A204.1 (cell line): Measurements from ENCODE around the gene TGM6.
"Not testable (repeated sequence)": the region's sequence is repeated elsewhere in the genome, so short reads cannot be mapped to it uniquely, and the experiment has no call there.

Source experiments
- FAIRE-seq: peaks from 2 replicates; lab custom pipeline; 2012; peaks lifted over from hg19 to GRCh38; lab: Jason Lieb, UNC

Gene TGM6

DNA sequence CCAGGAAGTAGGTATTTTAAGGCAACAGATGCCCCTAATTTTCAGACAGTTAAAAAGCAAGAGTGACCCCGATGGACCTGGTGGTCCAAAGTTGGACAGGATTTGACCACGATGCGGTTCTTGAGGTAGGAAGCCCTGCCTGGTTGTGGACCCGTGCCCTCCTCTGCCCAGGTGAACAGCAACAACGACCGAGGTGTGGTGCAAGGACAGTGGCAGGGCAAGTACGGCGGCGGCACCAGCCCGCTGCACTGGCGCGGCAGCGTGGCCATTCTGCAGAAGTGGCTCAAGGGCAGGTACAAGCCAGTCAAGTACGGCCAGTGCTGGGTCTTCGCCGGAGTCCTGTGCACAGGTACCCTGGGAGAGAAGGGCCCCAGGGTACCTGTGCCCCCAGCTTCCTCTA, 18.7 kb downstream of the TGM6 start:
- FAIRE-seq = no peak

DNA sequence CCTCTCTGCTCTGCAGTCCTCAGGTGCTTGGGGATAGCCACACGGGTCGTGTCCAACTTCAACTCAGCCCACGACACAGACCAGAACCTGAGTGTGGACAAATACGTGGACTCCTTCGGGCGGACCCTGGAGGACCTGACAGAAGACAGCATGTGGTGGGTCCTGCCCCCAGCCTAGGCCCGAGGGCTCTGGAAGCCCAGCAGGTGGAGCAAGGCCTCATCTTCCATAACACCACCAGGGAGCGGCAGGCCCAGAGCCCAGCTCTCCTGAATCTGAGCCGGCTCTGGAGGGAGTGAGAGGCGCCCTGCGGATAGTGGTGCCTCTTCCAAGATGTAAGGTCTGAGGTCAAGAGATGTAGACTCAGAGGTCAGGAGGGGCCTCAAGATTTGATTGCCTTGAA, 19.6 kb downstream of the TGM6 start:
- no peak for FAIRE-seq

DNA sequence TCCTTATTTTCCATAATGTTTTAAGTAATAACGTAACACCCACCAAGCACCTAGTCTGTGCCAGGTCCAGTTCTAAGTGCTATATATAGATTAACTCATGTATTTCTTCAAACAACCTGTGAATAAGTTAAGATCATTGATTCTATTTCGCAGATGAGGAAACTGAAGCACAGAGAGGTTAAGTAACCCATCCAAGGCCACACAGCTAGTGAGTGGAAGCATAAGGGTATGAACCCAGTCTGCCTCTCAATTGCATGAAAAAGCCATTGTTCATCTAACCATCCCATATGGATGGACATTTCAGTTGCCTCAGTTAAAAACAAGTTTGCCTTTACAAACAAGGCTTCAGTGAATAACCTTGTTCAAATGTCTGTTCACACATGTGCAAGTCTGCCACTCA, 20.8 kb downstream of the TGM6 start:
- no peak for FAIRE-seq

DNA sequence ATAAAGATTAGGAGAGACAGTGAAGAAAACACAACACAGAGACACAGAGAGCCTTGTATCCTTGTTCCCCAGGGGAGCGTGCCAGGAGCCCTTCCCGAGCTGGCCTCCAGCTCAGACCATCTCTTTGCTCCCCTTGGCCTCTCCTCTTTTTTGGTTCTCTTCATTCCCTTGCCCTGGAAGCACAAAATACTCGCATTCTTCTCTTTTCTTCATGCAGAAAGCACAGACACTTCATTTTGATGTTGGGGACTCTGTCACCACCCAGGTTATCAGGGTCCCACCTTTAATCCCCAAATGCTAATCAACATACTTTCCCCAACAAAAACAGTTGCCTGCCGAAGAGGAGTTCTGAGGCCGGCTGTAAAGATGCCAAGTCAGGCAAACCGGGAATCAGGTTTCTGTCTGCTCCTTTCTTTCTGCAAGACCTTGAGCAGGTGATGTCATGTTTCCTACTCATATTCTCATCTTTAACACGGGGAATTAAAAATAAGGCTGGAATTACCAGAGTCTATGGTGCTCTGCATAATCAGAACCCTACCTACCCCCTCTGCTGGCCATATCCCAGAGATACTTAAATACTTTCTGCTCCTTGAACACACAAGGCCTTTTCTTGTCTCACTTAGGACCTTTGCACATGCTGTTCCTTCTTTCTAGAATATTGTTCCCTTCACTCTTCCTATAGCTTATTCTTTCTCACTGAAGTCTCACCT, 21.7 kb downstream of the TGM6 start:
- no peak for FAIRE-seq

DNA sequence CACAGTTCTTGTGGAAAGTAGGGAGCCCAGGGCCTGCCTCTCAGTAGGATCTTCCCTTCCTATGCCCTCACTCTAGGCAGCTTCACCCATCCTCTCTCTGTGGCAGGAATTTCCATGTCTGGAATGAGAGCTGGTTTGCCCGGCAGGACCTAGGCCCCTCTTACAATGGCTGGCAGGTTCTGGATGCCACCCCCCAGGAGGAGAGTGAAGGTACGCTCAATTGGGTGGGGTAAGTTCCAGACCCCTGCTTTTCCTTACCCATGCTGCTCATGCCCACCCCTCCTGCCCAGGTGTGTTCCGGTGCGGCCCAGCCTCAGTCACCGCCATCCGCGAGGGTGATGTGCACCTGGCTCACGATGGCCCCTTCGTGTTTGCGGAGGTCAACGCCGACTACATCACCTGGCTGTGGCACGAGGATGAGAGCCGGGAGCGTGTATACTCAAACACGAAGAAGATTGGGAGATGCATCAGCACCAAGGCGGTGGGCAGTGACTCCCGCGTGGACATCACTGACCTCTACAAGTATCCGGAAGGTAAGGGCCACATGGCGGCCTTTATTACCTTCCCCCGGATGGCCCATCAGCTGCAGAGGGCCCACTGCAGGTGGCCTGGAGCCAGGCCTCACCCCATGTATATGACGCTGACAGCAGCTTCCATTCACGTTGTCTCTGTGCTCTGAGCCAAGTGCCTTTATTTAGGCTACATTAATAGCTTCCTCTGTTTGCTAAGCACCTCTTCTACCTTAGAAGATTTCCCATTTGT, 22.8 kb downstream of the TGM6 start:
- no peak for FAIRE-seq

DNA sequence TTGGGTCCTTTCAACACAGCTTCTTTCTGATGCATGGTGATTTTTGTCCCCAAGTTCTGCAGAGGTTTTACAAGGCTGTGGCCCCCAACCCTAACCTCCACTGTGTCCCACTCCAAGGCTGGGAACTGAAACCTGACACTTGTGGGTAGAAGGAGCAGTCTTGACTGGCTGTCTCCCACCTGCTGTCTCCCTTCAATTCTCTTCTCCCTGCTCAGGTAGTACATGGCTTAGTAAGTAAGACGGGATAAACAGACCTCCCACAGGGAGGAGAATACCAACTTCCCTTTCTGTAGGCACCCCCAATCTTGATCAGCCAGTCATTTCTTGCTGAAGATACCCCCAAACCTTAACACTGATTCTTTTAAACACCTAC, 25.0 kb downstream of the TGM6 start:
- FAIRE-seq = no peak

DNA sequence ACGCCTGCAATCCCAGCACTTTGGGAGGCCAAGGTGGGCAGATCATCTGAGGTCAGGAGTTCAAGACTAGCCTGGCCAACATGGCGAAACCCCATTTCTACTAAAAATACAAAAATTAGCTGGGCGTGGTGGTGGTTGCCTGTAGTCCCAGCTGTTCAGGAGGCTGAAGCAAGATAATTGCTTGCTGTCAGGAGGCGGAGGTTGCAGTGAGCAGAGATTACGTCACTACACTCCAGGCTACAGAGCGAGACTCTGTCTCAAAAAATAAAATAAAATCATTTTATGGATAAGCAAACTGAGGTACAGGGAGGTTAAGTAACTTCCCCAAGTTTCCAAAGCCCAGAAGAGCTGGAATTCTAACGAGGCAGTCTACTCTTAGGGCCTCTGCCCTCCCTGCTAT, 26.7 kb downstream of the TGM6 start:
- not testable (repeated sequence) for FAIRE-seq

DNA sequence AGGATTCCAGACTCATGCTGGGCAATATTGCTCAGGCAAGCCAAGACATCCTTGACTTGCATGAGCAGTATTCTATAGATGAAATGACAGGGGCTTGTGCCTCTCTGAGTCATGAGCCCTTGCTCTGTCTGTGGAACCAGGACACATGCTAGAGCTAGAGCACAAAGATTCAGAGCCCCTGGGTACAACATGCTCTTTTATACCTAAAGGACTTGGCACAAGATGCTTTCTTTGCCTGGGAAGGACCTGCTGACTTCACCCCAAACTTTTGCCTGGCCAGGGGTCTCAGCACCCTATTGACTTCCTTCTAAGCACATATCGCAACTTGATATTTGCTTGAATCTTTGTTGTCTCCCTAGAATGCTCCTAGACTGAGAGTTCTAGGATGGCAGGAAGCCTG, 27.4 kb downstream of the TGM6 start:
- FAIRE-seq = no peak

DNA sequence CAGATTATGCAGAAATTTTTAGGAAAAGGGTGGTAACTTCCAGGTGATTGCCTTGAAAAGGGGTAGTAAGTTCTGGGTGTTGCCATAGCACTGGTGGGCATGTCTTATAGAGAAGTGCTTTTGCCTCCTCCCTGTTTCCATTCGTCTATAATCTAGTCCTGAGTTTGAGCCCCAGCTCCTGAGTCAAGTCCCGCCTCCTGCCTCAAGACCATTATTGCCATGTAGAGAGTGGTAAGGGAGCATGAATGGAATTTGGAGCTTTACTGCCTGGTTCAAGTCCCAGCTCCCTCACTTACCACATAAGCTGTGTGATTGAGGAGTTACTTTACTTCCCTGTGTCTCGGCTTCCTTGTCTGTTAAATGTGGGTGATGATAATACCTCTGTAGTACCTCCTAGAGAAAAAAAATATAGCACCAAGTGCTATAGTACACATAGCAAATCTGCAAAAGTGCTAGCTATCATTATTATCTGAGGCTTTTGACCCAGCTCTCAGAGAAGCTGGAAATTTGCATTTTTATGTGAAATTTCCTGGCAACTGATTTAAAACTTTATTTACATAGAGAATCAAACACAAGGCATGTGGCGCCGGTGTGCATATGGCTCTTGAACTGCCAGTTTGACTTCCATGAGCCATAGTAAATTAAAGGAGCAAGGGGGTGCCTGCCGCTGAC, 36.0 kb downstream of the TGM6 start:
- no peak for FAIRE-seq

DNA sequence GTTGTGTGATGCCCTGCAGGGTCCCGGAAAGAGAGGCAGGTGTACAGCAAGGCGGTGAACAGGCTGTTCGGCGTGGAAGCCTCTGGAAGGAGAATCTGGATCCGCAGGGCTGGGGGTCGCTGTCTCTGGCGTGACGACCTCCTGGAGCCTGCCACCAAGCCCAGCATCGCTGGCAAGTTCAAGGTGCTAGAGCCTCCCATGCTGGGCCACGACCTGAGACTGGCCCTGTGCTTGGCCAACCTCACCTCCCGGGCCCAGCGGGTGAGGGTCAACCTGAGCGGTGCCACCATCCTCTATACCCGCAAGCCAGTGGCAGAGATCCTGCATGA, 36.5 kb downstream of the TGM6 start:
- FAIRE-seq = no peak

DNA sequence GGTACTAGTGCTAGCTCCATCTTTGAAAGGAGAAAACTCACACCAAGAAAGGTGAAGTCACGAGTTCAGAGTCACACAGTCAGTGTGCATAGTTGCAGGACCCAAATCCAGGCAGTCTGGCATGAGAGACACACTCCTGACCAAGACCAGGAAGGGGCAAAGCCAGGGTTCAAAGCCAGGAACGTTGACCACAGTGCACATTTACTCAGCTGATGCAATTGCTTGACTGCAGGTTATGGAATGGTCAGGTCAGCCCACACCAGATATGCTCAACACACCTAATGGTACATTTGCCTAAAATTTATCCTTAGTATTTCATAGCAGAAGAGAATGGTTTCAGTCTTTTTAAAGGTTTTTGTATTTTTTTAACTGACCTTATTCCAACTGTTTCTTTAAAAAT, 37.7 kb downstream of the TGM6 start:
- no peak for FAIRE-seq

DNA sequence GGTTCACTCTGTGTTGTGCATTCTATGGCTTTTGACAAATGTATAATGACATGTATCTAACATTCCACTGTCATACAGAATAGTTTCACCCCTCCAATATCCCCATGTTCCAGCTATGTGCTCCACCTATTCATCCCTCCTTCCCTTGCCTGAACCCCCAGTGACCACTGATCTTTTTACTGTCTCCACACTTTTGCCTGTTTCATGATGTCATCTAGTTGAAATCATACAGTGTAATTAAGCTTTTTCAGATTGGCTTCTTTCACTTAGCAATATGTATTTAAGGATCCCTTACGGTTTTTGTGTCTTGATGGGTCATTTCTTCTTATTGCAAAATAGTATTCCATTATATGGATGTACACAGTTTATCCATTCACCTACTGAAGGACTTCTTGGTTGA, 39.8 kb downstream of the TGM6 start:
- FAIRE-seq = no peak

DNA sequence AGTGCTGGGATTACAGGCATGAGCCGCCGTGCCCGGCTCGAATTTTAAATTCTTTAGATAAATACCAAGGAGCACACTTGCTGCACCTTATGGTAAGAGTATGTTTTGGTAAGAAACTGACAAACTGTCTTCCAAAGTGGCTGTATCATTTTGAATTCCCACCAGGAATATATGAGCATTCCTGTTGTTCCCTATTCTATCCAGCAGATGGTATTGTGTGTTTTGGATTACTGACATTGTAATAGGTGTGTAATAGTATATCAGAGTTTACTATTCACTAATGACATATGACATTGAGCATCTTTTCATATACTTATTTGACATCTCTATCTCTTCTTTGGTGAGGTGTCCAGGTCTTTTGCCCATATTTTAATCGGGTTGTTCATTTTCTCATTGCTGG, 40.5 kb downstream of the TGM6 start:
- FAIRE-seq = peak; percentile 32

DNA sequence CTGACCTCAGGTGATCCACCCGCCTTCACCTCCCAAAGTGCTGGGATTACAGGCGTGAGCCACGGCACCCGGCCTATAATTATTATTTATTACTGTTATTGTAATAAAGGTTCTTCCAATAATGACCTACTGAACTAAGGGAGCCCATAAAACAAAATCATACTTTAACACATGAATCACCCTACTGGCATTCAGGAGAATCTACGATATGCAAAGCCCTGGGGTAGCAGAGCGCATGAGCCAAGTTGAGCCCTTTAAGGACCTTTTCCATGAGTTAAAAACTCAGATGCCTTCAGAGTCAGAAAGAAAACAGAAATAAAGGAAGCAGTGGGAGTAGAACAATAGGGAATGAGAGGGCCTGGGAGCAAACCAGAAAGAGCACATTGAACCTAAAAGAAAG, 48.4 kb downstream of the TGM6 start:
- no peak for FAIRE-seq

DNA sequence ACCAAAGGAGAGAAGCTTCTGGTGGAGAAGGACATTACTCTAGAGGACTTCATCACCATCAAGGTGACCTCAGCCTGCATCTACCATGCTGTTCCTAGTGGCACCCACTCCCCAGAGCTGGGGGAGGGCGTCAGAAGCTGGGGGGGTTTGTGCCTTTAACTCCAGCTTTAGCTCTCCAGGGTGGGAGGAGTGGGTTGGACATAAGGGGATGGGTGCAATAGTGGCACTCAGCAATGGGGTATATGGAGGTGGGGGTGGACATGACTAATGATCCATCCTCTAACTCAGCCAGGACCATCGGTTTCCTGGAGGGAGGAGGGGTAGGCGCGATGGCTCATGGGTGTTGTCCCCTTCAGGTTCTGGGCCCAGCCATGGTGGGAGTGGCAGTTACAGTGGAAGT, 49.8 kb downstream of the TGM6 start:
- no peak for FAIRE-seq

DNA sequence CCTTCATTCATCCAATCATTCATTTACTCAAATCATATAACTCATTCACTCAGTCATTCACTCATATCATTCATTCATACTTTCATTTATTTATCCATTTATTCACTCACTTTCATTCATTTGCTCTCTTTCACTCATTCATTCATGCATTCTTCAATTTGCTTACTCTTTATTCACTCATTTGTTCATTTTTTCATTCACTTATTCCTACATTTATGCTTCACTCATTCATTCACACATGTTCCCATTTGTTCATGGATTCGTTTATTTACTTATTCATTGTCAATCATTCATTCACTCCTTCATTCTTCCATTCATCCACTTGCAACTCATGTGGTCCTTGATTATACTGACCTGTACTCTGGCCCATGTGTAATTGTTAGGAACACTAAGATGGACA, 50.5 kb downstream of the TGM6 start:
- no peak for FAIRE-seq

DNA sequence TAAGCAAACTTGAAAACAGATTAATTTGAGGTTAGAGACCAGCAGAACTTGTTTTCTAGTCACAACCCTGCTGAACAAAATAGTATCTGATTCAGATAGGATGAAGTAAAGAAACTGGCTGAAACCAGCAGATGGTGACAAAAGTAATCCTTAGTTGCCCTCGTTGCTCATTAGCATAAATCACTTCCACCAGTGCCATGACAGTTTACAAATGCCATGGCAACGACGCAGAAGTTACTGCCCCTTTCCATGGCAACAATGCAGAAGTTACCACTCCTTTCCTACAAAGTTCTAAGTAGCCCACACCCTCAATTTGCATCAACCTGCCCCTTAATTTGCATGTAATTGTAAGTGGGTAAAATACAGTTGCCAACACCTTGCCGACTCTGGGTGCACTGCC, 66.1 kb downstream of the TGM6 start:
- no peak for FAIRE-seq

DNA sequence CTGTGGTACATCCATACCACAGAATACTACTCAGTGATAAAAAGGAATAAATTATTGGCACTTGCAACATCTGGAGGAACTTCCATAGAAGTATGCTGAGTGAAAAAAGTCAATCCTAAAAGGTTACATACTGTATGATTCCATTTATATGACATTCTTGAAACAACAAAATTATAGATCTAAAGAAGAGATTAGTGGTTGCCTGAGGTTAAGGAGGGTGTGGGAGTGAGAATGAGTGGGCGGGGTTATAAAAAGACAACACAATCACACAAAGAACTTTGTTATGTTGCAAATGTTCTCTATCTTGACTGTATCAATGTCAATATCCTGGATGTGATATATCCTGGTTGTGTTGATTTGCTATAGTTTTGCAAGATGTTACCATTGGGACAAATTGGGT, 68.7 kb downstream of the TGM6 start:
- no peak for FAIRE-seq

DNA sequence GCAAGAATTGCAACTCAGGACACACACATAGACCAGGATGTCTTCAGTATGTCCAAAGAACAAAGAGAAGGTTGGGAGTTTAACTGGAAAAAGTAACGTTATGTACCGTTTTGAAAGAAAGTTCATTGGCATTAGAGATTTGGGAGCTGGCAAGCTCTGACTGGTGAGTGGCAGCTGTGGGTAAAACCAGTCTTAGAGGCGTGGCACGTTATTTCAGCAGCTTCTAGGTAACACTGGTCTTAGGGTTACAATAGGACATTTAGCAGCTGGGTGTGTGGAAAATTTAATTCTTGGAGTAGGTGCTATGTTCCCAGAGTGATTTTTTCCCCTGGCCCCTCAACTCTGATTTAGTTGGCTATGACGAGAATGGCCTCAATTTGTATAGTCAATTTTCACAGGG, 70.7 kb downstream of the TGM6 start:
- no peak for FAIRE-seq

DNA sequence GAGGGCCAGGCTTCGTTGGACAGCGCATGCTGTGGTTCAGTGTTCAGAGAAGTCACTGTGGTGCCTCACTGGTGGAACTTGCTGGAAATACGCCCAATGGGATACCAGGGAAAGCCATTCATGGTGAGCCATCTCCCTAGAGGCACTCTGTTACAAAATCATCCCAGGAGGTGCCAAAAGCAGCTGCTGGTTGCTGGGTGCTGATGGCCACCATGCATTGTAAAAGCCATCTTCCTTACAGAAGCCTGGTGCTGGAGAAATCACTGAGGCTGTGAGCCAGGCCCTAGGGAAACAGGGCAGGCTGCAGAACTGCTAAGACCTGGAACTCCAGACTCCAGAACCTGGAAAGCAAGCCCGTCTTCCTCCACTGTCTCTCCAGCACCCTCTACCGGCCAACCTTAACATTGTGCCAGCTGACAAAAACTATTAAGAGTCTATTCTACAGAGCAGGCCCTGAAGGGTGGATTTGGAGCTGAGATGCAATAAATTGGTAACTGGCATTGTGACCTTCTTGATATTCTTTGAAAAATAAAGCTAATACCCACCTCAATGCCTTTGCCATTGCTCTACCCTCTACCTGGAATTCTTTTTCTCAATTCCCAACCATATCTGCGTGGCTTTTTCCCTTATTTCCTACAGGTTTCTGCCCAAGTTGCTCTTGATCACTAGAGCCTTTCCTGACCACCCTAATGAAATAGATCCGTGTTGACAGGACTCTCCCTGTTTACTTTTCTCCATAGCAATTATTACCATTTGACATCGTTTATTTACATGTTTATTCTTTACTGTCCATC, 71.4 kb downstream of the TGM6 start:
- peak; percentile 19 for FAIRE-seq

DNA sequence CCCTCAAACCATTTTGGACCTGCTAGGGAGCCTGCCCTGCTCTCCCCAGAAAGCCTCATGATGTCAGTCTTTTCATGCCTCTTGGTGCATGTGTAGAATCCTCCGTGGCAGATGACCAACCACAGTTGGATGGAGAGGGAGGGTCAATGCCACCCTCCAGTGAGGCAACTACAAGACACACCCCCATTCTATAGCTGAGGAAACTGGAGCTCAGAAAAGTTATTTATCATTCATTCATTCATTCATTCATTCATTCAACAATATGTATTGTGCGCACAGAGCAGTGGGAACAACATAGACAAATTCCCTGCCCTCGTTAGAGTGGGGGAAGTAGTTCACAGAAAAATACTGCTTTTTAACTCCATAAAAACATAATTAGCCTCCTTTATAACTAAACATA, 73.1 kb downstream of the TGM6 start:
- FAIRE-seq = no peak

DNA sequence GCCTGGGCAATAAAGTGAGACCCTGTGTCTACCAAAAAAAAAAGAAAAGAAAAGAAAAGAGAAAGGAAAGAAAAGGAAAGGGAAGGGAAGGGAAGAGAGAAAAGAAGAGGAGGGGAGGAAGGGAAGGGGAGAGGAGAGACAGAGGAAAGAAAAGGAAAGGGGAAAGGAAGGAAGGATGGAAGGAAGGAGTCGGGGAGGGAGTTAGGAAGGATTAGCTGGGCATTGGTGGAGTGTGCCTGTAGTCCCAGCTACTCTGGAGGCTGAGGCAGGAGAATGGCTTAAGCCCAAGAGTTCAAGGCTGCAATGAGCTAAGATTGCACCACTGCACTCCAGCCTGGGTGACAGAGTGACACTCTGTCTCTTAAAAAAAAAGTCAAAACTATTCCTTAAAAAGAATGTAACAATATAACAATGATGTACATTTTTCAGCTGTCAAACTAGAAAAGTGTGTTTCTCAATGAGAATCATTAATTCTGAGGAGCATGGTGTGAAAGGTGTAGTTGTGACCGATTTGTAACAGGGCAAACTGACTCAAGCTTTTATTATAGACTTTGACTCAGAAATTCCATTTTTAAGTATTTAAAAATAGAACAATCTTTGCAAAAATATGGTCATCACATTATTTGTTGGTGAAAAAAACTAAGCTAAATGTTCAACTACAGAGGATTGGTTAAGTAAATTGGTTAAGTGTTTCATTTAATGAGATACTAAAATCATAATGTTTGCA, 75.2 kb downstream of the TGM6 start:
- no peak for FAIRE-seq
